RCC 7860 (cell line): ENCODE measurements around the gene ASPG.

Source experiments
- DNase-seq: peaks from one replicate; pipeline ENCODE4 v3.0.0-alpha.2; 2015; ENCODE audit warnings: low spot score
- FAIRE-seq: peaks from 2 replicates; lab custom pipeline; 2012; peaks lifted over from hg19 to GRCh38; lab: Jason Lieb, UNC

ASPG gene

DNA sequence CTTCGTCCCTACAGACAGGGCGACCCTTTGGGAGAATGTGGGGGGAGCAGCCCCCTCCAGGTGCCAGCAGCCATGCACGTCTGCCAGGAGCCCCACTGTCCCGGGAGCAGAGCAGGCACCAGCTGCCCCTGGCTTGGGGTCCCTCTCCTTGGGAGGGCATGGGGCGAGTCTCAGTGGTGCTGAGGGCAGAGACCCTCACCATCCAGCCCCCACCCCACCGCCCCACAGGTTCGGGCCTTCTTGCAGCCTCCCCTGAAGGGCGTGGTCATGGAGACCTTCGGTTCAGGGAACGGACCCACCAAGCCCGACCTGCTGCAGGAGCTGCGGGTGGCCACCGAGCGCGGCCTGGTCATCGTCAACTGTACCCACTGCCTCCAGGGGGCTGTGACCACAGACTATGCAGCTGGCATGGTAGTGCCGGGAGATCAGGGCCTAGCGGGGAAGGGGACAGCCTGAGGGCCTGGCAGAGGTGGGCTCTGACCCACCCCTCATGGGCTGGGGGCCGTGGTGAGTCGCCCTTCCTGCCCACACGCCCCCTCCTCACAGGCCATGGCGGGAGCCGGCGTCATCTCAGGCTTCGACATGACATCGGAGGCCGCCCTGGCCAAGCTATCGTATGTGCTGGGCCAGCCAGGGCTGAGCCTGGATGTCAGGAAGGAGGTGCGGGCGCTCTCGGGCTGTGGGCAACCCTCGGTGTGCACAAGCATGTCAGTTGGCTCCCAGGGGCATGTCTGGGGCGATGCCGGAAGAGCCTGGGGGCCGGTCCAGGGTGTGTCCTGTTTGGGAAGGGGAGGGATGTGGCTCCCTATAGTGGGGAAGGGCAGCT lies 18.8 kb downstream of the ASPG start:
- DNase-seq (no peak), FAIRE-seq (no peak)

- DNase-seq (no peak), FAIRE-seq (no peak)
Measured at GRCh38 chr14:104105071-104105821, 19.7 kb downstream of the ASPG start.

DNA sequence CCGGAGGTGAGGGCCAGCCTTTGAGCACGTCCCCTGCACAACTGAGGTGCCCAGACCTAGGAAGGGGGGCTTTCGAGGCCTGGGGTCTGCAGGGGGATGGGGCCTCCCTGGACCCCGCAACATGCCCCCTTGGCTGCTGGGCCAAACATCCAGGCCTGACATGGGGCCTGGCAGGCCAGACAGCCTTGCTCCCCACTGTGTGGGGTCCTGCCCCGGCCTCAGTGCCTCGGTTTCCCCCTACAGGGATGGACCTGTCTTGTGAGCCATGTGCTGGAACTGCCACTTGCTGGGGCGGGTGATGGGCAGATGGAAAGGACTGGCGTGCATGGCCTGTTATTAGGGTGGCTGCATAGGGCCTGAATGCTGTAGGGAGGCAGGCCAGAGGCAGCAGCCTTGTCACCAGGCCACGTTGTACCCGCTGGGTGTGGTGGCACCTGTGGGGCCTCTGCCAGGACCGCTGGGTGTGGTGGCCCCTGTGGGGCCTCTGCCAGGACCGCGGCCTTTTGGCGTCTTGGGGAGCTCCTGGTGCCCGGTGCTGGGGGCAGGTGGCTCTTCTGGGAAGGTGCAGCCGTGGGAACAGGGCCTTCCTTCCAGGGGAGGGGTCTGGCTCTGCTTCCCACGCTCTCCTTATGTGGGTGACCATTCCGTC lies 20.4 kb downstream of the ASPG start:
- FAIRE-seq (no peak), DNase-seq (no peak)

DNA sequence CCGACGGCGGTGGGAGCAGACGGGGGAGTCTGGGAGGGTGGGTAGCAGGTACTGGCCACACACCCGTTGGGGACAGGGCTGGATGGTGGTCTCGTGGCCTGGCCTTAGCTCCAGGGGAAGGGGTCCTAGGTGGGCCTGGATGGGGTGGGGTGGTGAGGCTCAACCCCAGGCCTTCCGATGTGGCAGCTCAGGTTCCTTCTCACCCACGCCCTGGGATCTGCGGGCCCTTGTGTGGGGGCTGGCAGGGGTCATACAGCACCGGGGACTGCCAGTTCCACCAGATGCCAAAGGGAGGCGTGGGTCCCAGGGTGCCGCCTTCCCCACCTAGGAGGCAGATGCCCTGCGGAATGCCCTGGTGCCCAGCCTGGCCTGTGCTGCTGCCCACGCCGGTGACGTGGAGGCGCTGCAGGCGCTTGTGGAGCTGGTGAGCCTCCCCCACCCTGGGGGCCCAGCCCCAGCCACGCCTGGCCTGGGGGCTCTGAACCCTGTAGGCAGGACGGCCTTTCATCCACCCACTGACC lies 21.0 kb downstream of the ASPG start:
- DNase-seq (no peak), FAIRE-seq (no peak)

DNA sequence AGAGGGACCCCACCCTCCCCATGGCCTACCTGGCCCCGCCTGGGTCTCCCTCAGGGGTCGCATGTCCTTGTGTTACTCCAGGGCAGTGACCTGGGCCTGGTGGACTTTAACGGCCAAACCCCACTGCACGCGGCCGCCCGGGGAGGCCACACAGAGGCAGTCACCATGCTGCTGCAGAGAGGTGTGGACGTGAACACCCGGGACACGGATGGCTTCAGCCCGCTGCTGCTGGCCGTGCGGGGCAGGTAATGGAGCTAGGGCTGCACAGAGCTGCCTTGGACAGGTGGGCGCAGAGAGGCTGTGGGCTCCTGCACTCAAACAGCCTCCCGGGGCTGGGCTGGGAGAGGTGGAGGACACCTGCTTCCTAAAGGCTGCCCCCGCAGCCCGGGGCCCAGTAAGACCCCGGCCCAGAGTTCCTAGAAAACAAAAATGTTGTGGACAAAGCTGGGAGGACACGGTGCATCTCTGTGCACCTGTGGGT lies 21.6 kb downstream of the ASPG start:
- FAIRE-seq (no peak), DNase-seq (no peak)

DNA sequence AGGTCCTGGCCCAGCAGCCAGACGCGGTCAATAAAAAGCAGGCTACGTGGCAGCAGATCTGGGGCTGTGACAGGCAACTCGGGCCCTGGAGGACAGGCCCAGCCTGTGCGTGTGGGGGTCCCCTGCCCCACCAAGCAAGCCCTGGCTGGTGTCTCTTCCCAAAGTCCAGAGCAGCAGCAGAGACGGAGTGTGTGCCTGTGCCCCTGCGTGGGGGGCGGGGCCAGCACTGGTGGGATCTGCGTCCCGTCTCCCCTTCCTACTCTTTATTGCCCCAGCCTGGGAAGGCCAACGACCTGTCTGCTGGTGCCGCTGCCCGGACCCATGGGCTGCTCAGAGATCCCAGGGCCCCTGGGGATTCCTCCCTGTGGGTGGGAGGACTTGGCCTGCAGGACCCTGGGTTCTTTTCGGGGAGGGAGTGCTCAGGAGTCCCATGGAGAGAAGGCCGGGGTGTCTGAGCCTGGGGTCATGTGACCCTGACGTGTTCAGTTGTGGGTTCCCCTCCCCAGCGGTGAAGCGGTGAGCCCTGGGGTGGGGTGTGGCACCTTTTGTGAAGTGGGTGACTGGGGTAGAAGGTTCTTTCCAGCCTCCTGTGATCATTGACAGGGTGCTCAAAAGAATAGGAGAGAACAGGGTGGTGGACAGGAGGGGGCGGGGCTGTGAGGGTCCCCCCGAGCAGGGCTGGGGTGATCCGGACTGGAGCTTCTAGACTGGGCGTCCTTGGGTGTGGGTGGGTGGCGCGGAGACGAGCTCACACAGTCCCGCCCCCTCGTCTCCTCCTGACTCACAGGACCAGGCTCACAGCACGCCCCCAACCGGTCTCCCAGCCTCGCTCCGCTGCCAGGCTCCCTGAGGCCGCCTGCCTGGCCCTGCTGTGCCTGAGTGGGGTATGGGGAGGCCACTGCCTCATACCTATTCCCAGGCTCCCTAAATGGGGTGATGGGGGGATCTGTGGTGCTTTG lies 22.4 kb downstream of the ASPG start:
- no peak for FAIRE-seq
- DNase-seq: no peak

GRCh38 chr14:104108570-104109541 lies 23.4 kb downstream of the ASPG start:
- DNase-seq (no peak), FAIRE-seq (no peak)

DNA sequence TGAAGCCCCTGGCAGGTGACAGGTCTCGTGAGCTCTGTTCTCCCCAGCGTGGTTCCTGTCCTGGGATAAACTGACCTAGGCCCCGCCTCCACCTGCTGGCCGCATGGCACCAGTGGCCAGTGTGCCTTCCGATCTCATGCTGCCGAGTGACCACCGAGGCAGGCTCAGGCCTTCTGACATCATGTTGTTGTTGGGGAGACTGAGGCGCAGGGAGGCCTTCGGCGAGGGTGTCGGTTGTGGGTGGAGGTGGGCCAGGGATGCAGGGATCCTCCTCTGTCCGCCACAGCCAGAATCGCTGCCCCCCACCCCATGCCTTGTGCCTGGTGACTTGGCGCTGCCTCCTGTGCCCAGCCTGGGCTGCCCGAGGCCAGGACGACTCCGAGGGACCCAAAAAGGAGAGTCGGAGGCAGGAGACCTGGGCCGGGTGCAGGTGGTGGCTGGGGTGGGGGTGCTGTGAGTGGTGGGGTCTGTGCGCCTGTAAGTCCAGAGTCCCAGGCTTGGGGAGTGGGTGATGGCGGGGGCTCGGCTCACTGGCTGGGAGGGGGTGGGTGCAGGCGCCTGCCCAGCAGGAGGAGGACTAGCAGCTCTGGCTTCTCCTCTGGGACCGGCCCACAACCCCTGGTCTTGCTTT lies 24.3 kb downstream of the ASPG start:
- FAIRE-seq (no peak), DNase-seq (no peak)

GRCh38 chr14:104110491-104111209 lies 25.1 kb downstream of the ASPG start:
- DNase-seq (no peak), FAIRE-seq (no peak)

DNA sequence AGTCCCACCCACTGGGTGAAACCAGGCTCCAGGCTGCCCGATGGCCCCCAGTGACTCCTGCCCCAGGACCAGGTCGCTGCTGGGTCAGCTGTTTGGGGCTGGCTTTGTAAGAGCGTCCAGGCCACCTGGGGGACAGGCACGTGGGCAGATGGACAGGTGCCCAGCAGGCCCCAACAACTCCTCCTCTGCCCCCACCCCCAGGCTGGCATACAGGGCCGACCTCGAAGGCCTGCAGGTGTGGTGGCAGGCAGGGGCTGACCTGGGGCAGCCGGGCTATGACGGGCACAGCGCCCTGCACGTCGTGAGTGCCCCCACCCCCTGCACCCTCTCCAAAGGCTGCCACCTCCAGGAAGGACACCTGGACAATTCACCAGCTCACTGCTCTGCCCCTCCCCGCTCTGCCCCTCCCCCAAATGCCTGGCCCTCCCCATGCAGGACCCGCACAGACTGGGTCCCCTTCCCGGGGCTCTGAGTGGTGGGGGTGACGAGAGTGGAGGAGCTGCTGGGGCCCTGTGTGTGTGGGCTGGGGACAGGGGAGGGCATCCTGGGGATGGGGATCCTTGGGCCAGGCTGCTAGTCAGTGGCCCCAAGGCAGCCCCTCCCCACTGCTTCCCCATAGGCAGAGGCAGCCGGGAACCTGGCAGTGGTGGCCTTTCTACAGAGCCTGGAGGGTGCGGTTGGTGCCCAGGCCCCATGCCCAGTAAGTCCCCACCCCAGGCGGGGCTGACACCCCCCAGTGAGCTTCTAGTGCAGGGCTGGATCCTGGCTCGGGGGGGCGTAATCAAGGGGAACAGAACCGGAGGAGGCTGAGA lies 26.0 kb downstream of the ASPG start:
- FAIRE-seq (no peak), DNase-seq (no peak)

DNA sequence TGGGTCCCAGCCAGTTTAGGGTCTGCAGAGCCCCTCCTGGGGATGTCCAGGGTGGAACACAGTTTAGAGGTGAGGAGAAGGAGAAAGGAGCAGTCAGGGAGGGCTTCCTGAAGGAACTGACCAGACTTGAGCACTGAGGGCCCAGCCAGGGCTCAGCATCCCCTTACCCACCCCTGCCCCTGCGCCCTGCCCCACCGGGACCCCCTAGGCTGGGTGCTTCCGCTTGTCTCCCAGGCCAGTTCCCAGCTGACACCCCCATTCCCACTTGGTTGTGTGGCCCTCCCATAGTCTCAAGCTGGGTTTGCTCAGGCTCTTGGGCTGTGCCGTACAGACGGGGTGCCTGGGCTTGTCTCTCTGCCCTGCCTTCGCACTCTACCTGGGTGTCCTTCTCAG lies 26.6 kb downstream of the ASPG start:
- FAIRE-seq: no peak
- no peak for DNase-seq

DNA sequence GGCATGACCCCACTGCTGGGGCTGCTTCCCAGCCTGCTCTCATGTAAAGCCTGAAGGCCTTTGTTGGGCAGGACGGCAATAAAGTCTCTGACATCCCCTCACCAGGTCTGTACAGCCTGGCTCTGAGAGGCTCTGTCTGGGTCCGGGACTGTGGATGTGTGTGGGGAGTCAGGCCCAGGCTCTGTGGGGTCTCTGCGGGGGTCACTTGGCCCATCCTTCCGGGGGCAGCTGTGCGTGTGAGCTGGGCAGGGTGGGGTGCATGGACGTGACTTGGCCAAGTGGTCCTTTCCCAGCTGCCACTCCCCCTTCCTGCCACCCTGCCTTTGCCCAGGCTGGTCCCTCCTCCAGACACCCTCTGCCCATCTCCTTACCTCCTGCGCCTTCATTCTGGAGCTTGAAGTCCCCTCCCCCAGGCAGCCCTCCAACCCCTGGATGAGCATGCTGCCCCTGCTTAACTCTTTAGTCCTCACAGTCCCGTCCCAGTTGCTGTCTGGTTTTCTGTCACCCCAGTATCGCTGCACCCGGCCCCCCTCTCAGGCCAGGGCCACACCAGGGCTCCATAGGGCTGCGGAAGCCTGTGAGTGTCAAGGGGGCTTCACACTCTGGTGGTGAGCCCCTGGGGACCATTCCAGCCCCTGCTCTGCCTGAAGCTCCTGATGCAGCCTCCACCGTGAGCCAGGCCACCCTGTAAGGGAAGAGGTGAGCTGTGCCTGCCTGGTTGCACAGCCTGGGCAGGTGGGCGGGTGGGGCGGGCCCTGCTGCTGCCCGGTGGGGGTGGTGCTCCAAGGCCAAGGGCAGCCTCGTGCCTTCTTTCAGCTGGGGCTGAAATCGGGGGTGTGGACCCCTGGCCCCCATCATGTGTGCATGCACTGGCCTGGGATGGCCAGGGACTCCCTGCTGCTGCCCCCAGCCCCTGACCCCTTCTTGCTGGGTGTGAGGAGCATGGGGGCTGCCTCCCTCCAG lies 27.4 kb downstream of the ASPG start:
- FAIRE-seq: no peak
- no peak for DNase-seq

DNA sequence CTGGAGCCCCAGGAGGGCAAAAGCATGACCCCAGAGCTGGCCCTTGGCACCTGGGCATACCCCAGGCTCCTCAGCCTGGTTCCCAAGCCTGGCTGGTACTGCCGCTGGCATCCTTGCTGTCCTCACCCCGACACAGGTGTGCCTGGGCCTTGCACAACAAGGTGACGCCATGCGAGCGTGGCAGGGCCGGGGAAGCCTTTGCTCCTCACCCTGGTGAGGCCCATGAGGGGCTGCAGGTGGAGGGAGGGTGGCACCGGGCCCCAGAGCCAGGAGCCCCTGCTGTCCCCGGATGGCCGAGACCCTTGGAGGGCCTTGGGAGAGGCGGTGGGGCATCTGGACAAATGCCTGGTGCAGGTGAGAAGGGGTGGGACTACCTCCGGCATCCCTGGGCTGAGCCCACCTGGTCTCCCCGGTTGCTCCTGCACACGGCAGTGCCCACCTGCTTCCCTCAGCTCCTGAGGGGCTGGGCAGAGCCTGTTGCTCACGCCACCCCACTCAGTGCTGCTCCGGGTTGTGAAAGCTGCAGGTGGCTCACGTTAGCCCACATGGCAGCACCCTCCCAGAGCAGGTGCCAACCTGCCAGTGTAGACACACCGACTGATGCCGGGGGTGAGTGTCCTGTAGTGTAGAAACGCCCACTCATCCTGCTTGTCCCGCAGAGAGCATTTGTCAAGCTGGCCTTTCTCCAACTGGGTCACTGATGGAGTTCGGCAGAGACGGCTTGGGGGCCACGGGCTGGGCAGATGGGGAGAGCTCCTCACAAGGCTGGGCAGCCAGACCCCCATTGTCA lies 28.3 kb downstream of the ASPG start:
- DNase-seq: no peak
- no peak for FAIRE-seq

DNA sequence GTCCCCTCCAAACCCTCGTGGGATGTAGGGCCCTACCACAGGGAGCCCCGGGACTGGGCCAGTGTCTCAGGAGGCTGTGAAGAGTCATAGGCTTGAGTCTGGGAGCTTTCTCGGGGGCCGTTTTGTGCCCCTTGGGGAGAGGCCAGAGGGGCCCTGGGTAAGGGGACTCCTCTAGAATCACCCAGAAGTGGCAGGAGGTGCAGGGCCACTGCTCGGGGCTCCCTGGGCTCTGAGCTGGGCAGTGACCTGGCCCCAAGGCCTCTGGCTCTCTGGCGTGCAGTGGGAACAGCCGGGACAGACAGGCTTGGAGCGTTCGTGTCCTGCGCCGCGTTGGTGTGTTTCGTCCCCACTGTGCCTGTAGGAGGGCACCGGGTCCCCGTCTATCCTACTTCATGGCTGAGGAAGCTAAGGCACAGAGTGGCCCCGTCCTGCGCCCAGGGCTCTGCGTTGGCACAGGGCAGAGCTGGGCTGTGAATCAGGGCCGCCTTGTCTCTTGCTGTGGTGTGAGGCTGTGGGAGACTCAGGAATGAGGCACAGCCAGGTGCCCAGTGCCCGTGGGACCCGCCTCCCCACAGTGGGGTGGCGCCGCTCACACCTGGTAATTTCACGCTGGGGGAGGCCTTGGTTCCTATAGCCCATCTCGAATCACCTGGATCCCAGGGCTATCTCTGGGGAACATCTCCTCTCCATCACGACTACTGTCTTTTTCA lies 29.1 kb downstream of the ASPG start:
- DNase-seq: no peak
- FAIRE-seq: no peak

DNA sequence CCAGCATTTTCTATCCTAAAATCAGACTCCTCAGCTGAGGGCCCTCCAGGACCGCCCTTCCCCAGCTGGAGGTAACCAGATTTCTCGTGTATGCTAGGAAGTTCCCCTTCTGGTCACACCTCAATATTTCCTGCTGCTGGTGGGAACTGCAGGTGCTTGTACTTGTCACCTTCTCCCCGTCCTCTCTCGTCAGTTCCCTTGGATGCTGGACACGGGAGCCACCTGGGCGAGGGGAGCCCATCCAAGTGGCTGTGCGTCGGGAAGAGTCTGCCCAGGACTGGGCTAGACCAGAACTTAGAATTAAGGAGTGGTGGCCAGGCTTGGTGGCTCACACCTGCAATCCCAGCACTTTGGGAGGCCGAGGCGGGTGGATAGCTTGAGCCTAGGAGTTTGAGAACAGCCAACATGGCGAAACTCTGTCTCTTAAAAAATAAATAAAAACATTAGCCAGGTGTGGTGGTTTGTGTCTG lies 29.7 kb downstream of the ASPG start:
- no peak for DNase-seq
- FAIRE-seq: no peak
